Tibial nerve (tissue), 4 donors: Measurements from ENCODE around the gene APLP2.

Experiments used
- EP300 ChIP-seq, 2 donors: sonication (generic); formaldehyde crosslinking; IDR thresholded peaks; one replicate each; pipeline ENCODE4 v1.6.1; 2017; ENCODE audit warnings: antibody characterized with exemption in 2 of 2, mild to moderate bottlenecking in 1 of 2
- POLR2A ChIP-seq, 2 donors: fragments of 450-650 bp; IDR thresholded peaks; one replicate each; pipeline ENCODE4 v1.6.1; 2017; ENCODE audit warnings: antibody characterized with exemption in 2 of 2, mild to moderate bottlenecking in 2 of 2, moderate library complexity in 2 of 2
- TF ChIP-seq, protein P1 (sequence below), 5 experiments: fragments of 200-600 bp in 3 of 5; fragments of 450-650 bp in 2 of 5; sonication (generic) in 3 of 5; IDR thresholded peaks; one replicate each; pipeline ENCODE4 v1.5.1; 2016 to 2019; ENCODE audit warnings: antibody characterized with exemption in 5 of 5, mild to moderate bottlenecking in 3 of 5, moderate library complexity in 2 of 5

DNA sequence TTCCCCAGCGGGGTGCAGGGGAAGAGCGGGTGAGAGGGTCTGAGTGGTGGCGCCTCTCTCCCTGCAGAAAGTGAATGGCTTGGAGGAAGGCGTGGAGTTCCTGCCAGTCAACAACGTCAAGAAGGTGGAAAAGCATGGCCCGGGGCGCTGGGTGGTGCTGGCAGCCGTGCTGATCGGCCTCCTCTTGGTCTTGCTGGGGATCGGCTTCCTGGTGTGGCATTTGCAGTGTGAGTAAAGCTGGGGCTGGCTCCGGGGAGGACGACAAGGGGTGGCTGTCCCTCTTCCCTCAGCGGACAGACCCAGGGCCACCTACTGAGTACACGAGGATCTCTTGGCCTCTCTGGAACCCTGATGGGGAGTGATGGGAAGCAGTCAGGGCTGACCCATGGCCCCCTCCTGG, 118.4 kb downstream of the APLP2 start:
- TF ChIP-seq EP300 (IDR thresholded peaks at IDR 0.05) (no peak), POLR2A (IDR thresholded peaks at IDR 0.05) (no peak)
- TF ChIP-seq, protein P1, sequence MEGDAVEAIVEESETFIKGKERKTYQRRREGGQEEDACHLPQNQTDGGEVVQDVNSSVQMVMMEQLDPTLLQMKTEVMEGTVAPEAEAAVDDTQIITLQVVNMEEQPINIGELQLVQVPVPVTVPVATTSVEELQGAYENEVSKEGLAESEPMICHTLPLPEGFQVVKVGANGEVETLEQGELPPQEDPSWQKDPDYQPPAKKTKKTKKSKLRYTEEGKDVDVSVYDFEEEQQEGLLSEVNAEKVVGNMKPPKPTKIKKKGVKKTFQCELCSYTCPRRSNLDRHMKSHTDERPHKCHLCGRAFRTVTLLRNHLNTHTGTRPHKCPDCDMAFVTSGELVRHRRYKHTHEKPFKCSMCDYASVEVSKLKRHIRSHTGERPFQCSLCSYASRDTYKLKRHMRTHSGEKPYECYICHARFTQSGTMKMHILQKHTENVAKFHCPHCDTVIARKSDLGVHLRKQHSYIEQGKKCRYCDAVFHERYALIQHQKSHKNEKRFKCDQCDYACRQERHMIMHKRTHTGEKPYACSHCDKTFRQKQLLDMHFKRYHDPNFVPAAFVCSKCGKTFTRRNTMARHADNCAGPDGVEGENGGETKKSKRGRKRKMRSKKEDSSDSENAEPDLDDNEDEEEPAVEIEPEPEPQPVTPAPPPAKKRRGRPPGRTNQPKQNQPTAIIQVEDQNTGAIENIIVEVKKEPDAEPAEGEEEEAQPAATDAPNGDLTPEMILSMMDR (IDR thresholded peaks at IDR 0.05), result no peak
